GM13976 (cell line): ENCODE data around the gene ITGA11.

Source experiments
- DNase-seq: peaks from one replicate; pipeline ENCODE4 v3.0.0; 2012; ENCODE audit warnings: low spot score
- in situ Hi-C: fragments of 300-500 bp; cut with MboI; formaldehyde crosslinking; loops from one replicate; pipeline ENCODE4 v1.12.0; 2022; ENCODE audit warnings: low sequenced_read_pairs, mixed read lengths, inconsistent platforms; ENCODE audit not compliant: unreplicated experiment
- TF ChIP-seq, protein P1 (sequence below): IDR thresholded peaks from 2 replicates; pipeline ENCODE4 v1.5.1; 2012; ENCODE audit warnings: borderline replicate concordance, mild to moderate bottlenecking; ENCODE audit not compliant: insufficient read depth; ENCODE audit errors: extremely low read depth, missing control alignments, control extremely low read depth

Gene ITGA11

DNA sequence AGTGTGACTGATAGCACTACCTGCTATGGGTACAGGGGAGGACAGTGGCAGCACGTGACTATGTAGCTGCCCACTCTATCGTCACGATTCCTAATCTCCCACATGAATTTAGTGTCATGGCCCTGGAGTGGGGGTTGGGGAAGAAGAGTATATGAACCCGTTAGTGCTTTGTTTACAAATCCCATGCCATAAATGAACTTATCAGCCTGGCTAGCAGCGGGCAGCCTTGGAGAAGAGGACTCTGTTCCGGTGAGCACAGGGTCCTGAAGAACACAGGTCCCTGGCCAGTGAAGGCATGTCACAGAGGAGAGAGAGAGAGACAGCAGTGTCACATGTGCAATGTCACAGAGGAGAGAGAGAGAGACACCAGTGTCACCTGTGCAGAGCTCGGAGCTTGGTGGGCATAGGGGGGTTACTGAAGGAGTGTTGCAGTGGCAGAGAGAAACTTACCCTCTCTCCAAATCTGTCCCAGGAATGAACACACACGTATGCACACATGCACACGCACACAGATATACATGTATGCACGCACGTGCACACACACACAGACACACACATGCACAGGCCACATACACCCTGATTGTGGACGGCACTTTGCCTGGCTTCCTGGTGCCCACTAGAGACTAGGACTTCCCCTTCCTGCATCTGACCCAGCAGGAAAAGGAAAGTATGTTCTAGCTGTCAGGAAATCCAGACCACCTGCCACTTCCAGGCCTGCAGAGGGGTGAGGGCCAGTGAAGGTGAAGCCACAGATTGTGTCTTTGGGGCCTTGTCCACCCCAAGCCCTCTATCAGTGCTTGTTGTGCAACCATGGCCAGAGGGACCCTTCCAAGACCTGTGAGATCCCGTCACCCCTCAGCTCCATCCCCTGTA is 26.3 kb downstream of the ITGA11 start:
- no peak for DNase-seq
- TF ChIP-seq, protein P1, sequence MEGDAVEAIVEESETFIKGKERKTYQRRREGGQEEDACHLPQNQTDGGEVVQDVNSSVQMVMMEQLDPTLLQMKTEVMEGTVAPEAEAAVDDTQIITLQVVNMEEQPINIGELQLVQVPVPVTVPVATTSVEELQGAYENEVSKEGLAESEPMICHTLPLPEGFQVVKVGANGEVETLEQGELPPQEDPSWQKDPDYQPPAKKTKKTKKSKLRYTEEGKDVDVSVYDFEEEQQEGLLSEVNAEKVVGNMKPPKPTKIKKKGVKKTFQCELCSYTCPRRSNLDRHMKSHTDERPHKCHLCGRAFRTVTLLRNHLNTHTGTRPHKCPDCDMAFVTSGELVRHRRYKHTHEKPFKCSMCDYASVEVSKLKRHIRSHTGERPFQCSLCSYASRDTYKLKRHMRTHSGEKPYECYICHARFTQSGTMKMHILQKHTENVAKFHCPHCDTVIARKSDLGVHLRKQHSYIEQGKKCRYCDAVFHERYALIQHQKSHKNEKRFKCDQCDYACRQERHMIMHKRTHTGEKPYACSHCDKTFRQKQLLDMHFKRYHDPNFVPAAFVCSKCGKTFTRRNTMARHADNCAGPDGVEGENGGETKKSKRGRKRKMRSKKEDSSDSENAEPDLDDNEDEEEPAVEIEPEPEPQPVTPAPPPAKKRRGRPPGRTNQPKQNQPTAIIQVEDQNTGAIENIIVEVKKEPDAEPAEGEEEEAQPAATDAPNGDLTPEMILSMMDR, result no peak
- in situ Hi-C loops, result no loop called here

DNA sequence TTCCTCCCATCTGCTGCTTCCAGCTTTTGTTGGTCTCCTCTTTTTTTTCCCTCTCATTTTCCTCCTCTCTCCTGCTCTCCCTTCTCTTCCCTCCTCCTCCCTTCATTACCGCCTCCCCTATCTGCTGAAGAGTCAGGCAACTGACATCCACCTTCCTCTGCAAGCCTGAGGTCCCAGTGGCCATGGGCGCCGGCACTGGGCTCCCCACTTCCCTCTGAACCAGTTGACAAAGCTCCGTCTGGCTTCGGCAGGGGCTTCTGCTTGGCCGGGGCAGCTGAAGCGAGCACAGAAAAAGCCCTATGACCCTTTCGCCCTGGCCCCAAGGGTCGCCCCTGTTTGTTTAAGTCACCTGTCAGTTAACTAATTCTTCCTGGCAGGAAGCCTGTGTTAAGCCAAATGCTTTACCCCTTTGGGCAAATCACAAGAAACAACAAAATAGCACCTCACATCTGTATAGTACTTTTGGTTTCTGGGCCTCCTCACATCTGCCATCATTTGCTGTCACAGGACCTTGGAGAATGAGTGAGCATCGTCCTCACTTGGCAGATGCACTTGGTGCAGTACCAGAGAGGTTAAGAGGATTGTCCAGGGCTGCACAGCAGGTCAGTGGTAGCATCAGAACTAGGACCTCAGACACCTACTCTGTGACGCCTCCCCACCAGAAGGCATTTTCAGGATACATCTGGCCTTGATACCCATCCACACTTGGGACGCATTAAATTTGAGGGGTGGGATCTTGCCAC is 27.7 kb downstream of the ITGA11 start:
- in situ Hi-C loops, result no loop called here
- DNase-seq, result no peak
- TF ChIP-seq, protein P1, result no peak

DNA sequence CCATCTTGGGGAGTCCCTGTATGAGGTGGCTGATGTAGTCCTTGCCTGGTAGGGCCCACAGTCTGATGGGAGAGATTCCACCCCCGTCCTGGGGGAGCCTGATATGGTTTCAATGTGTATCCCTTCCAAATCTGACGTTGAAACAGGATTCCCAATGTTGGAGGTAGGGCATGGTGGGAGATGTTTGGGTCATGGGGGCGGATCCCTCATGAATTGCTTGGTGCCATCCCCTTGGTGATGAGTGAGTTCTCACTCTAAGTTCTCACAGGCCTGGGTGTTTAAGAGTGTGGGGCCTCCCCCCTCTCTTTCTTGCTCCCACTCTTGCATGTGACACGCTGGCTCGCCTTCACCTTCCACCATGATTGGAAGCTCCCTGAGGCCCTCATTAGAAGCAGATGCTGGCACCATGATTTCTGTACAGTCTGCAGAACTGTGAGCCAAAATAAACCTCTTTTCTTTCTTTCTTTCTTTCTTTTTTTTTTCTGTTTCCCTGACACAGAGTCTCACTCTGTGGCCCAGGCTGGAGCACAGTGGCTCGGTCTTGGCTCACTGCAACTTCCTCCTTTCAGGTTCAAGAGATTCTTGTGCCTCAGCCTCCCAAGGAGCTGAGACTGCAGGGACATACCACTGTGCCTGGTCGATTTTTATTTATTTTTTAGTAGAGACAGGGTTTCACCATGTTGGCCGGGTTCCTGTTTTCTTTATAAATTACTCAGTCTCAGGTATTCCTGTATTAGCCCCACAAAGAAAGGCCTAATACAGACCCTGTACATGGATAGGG is 28.6 kb downstream of the ITGA11 start:
- in situ Hi-C loops, result no loop called here
- TF ChIP-seq, protein P1, result no peak
- no peak for DNase-seq

DNA sequence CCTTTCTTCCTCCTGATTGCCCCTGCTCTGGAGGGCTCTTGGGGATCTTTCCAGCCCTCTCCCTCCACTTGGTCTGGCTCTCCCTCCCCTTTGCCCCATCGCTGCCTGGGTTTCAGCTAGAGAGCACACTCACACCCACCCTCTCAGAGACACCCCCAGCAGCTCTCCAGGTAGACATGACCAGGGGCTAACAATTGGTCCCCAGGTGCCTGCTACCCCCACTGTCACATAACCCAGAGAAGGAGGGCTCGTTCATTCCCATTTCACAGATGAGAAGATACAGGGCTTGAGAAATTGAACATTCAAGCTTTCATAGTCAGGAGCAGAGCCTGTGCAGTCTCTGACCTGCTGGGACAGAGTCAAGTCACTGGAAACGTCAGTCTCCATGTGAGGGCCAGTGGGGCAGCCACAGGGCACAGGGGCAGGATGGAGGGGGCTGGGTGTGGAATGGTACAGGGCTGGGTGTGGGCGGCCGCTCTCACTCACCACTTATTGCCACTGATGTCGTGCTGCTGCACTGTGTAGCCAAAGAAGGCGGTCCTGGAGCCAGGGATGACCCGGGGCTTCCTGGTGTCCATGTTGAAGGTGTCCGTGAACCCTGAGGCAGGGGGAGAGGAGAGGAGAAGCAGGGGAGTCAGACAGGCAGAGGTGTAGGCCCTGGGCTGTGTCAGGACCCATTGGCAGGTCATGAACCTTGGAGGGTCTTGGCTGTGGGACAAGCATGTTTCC is 29.4 kb downstream of the ITGA11 start:
- no peak for DNase-seq
- in situ Hi-C loops, result no loop called here
- TF ChIP-seq, protein P1, result no peak

DNA sequence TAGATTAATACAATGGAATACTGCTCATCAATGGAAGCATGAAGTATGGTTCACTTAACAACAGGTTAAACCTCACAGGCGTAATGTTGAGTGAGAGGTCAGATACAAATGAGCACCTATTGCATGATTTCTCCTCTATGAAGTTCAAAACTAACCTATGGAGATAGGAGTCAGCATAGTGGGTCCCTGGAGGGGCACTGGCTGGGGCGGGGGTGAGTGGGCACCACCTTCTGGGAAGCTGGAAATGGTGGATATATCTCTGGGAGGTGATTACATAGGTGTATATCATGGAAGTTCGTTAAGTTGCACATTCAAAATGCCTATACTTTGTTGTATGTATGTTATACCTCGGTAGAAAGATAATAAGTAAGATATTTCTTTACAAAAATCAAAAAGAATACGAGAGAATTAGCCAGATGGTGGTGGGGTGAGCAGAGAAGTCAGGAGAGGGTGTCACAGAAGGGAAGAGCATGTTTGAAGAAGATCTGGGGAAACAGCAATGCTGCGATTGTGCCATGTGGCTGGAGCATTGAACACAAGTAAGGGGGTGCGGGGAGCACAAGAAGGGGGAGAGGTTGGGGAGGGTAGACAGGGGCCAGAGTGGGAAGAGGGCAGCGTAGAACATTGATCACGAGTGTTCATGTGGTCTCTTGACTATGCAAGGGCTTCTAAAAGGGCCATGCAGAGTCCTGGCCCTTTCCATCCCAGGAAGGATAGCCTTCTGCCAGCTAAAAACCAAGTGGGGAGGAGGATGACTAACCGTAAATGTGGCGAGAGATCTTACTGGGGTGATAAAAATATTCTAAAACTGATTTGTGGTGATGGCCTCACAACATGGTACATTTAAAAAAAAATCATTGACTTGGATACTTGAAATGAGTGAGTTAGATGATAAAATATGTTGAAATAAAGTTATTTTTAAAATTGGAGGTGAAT is 30.2 kb downstream of the ITGA11 start:
- no peak for DNase-seq
- TF ChIP-seq, protein P1, result no peak
- in situ Hi-C loops, result no loop called here
